DOHH2 (cell line): ENCODE data around the gene MFF.

Experiments used
- EZH2phosphoT487 ChIP-seq: fragments of 200-600 bp; sonication (generic); IDR thresholded peaks from 2 replicates; pipeline ENCODE4 v1.6.1; 2017; ENCODE audit warnings: borderline replicate concordance, mild to moderate bottlenecking, antibody characterized with exemption, low read length, moderate library complexity, mixed read lengths
- TF ChIP-seq, protein P1 (sequence below): fragments of 200-600 bp; sonication (generic); IDR thresholded peaks from one replicate; pipeline ENCODE4 v1.5.1; 2014; ENCODE audit warnings: antibody characterized with exemption, mild to moderate bottlenecking, low read depth, low read length; ENCODE audit not compliant: poor library complexity, severe bottlenecking

DNA sequence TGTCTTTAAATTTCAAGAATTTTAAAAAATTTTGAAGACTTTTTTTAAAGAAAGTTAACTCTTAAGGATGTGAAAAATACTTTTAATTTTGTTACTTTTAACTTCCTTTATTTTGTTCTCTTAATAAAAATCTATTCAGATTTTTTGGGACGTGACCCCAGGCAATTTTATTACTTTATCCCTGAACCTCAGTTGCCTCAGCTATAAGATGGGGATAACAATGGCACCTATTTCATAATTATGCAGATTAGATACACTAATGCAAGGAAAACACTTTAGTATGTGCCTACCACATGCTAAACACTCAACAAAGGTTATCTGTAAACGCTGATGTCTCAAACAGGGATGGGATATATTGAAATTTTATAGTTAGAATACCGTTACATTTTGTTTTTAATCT, 64.2 kb downstream of the MFF start:
- TF ChIP-seq, protein P1, sequence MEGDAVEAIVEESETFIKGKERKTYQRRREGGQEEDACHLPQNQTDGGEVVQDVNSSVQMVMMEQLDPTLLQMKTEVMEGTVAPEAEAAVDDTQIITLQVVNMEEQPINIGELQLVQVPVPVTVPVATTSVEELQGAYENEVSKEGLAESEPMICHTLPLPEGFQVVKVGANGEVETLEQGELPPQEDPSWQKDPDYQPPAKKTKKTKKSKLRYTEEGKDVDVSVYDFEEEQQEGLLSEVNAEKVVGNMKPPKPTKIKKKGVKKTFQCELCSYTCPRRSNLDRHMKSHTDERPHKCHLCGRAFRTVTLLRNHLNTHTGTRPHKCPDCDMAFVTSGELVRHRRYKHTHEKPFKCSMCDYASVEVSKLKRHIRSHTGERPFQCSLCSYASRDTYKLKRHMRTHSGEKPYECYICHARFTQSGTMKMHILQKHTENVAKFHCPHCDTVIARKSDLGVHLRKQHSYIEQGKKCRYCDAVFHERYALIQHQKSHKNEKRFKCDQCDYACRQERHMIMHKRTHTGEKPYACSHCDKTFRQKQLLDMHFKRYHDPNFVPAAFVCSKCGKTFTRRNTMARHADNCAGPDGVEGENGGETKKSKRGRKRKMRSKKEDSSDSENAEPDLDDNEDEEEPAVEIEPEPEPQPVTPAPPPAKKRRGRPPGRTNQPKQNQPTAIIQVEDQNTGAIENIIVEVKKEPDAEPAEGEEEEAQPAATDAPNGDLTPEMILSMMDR: no peak
- no peak for TF ChIP-seq EZH2phosphoT487
